Erythroblast (primary cell): ENCODE measurements around the gene CACNA1C.

Experiments used
- GATA1 ChIP-seq: IDR thresholded peaks from 2 replicates; pipeline ENCODE4 v1.6.1; 2011; ENCODE audit warnings: low read depth, mild to moderate bottlenecking, control low read depth, low read length, moderate library complexity
- POLR2A ChIP-seq: IDR thresholded peaks from 2 replicates; pipeline ENCODE4 v1.6.1; 2011; ENCODE audit warnings: mild to moderate bottlenecking, low read length

DNA sequence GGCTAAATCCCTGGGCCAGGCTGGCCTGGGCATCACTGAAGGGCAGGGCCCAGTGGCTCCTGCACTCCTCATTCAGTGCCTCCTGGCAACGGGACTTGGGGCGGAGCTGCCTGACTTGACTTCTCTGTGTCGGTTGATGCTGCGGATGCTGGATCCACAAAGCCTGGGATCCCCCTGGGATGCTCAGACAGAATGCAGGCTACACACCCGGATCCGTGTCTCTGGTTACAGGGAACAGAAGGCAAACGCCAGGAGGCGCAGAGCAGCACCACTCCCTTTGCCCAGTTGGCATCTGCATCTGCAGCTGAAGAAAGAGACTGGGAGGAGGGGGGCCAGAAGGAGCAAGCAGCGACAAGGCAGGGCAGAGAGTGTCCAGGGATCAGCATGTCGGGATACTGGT, 587.5 kb downstream of the CACNA1C start:
- no peak for TF ChIP-seq POLR2A
- no peak for TF ChIP-seq GATA1
